Natural killer cell (primary cell): ENCODE data around the gene FAM131B. TPM values are rescaled to one million over a fixed set of nuclear protein-coding genes. Genes with fewer than 3 reads are reported as not detected.

Experiments
- ATAC-seq, 3 donors: fragments of 150-1000 bp in 2 of 3; fragments of 200-7000 bp in 1 of 3; cut with Tn5 transposase; 1 replicate in 1 of 3; 2 replicates in 2 of 3; pipeline ENCODE4 v1.10.0; 2021; ENCODE audit warnings: mild to moderate bottlenecking in 2 of 3, moderate library complexity in 2 of 3
- DNase-seq, 2 donors: peaks; one replicate each; pipeline versions ENCODE4 v3.0.0 to v3.0.0-alpha.2; 2013 to 2021; ENCODE audit warnings: mixed read lengths in 1 of 2
- H3K27ac ChIP-seq: one replicate; pipeline ENCODE4 v1.5.1; 2013; ENCODE audit warnings: mild to moderate bottlenecking, low read length
- H3K27me3 ChIP-seq: one replicate; pipeline ENCODE4 v1.6.1; 2013; ENCODE audit warnings: low read length; ENCODE audit not compliant: control insufficient read depth, insufficient read depth
- H3K36me3 ChIP-seq: one replicate; pipeline ENCODE4 v1.6.1; 2013; ENCODE audit warnings: low read length; ENCODE audit not compliant: control insufficient read depth, insufficient read depth
- H3K4me1 ChIP-seq: one replicate; pipeline ENCODE4 v1.6.1; 2013; ENCODE audit warnings: low read length; ENCODE audit not compliant: control insufficient read depth, insufficient read depth
- H3K4me3 ChIP-seq: one replicate; pipeline ENCODE4 v1.5.1; 2013; ENCODE audit warnings: low read length
- H3K9me3 ChIP-seq: one replicate; pipeline ENCODE4 v1.6.1; 2013; ENCODE audit warnings: low read length; ENCODE audit not compliant: control insufficient read depth, insufficient read depth
- H3K27ac Mint-ChIP-seq, 2 donors: one replicate each; pipeline ENCODE4 v1.8.0; 2022; ENCODE audit warnings: mild to moderate bottlenecking in 2 of 2, mixed read lengths in 2 of 2, moderate library complexity in 1 of 2
- H3K27me3 Mint-ChIP-seq, 2 donors: one replicate each; pipeline ENCODE4 v1.8.0; 2022; ENCODE audit warnings: low read depth in 2 of 2, mixed read lengths in 2 of 2
- H3K36me3 Mint-ChIP-seq: one replicate; pipeline ENCODE4 v1.8.0; 2022; ENCODE audit warnings: mixed read lengths
- H3K4me1 Mint-ChIP-seq, 2 donors: one replicate each; pipeline ENCODE4 v1.8.0; 2022; ENCODE audit warnings: mixed read lengths in 2 of 2
- H3K4me3 Mint-ChIP-seq: one replicate; pipeline ENCODE4 v1.8.0; 2022; ENCODE audit warnings: mild to moderate bottlenecking, moderate library complexity, mixed read lengths
- H3K9me3 Mint-ChIP-seq, 2 donors: one replicate each; pipeline ENCODE4 v1.8.0; 2022; ENCODE audit warnings: mixed read lengths in 2 of 2
- CTCF ChIP-seq: fragments of 200-600 bp; IDR thresholded peaks from one replicate; pipeline ENCODE4 v1.8.0; 2022; ENCODE audit warnings: antibody characterized with exemption
- WGBS: methylation state at CpG from one replicate; pipeline ENCODE4 v1.1.7; 2013; ENCODE audit warnings: missing lambda C conversion rate; ENCODE audit not compliant: insufficient coverage; 5-methylcytosine and 5-hydroxymethylcytosine counted together
- intact Hi-C: fragments of 100-400 bp; cut with micrococcal nuclease; formaldehyde crosslinking; loops from one replicate; pipeline ENCODE4 v1.14.2; 2022
- total RNA-seq, 4 donors: library from RNA; stranded (reverse); fragments of 120-200 nt in 1 of 4; gene quantifications; one replicate each; pipeline versions ENCODE4 v1.2.3 to v1.2.4, GENCODE V29; 2013 to 2022

Gene FAM131B
- total RNA-seq, 3 donors from 2014 or later (not counting 1 experiment from before 2014, with no cell fraction given) = 2.3 to 2.8 (median 2.5) TPM

GRCh38 chr7:143359771-143360353 is 2.7 kb downstream of the FAM131B start:
- H3K36me3 Mint-ChIP-seq = no peaks in the 10 kb centered on the region
- DNase-seq (no peak), ATAC-seq (no peak)
- peaks cover 20 to 32% of the 10 kb centered on the region in 2 donors for H3K27me3 Mint-ChIP-seq
- Histone ChIP-seq H3K4me3 (no peak overlapping the region), H3K4me1 (peaks cover 12% of the 10 kb centered on the region), H3K27me3 (peaks cover 17% of the 10 kb centered on the region), H3K27ac (no peak overlapping the region), H3K9me3 (no peaks in the 10 kb centered on the region), H3K36me3 (no peaks in the 10 kb centered on the region)
- H3K4me3 Mint-ChIP-seq = peak overlapping the region; percentile 77
- intact Hi-C loops = no loop called here
- no peak overlapping the region for H3K27ac Mint-ChIP-seq
- peaks cover 6 to 34% of the 10 kb centered on the region in 2 donors for H3K4me1 Mint-ChIP-seq
- WGBS = 73% methylated on average over 11 of the region's 11 CpGs
- no peaks in the 10 kb centered on the region for H3K9me3 Mint-ChIP-seq
- TF ChIP-seq CTCF = no peak

GRCh38 chr7:143358626-143359025 is 3.9 kb downstream of the FAM131B start:
- Mint-ChIP-seq H3K36me3 (no peaks in the 10 kb centered on the region), H3K4me3 (no peak overlapping the region), H3K27ac (no peak overlapping the region), H3K9me3 (no peaks in the 10 kb centered on the region), H3K27me3 (peaks cover 7 to 22% of the 10 kb centered on the region in 2 donors), H3K4me1 (peaks cover 6 to 37% of the 10 kb centered on the region in 2 donors)
- Histone ChIP-seq H3K4me3 (no peak overlapping the region), H3K4me1 (peaks cover 12% of the 10 kb centered on the region), H3K36me3 (no peaks in the 10 kb centered on the region), H3K9me3 (no peaks in the 10 kb centered on the region), H3K27ac (no peak overlapping the region), H3K27me3 (peaks cover 8% of the 10 kb centered on the region)
- 88% methylated on average over 11 of the region's 12 CpGs for WGBS
- intact Hi-C loops = no loop called here
- ATAC-seq (no peak), DNase-seq (no peak)
- no peak for TF ChIP-seq CTCF

GRCh38 chr7:143356414-143357050 is 6.0 kb downstream of the FAM131B start:
- Mint-ChIP-seq H3K36me3 (no peaks in the 10 kb centered on the region), H3K4me3 (no peak overlapping the region), H3K4me1 (peaks cover 0 to 22% of the 10 kb centered on the region in 2 donors), H3K9me3 (no peaks in the 10 kb centered on the region), H3K27ac (no peak overlapping the region), H3K27me3 (peaks cover 0 to 13% of the 10 kb centered on the region in 2 donors)
- WGBS = 92% methylated on average over 13 of the region's 13 CpGs
- no peak for TF ChIP-seq CTCF
- intact Hi-C loops = no loop called here
- Histone ChIP-seq H3K4me1 (no peaks in the 10 kb centered on the region), H3K27me3 (no peaks in the 10 kb centered on the region), H3K36me3 (no peaks in the 10 kb centered on the region), H3K9me3 (no peaks in the 10 kb centered on the region), H3K27ac (no peak overlapping the region), H3K4me3 (no peak overlapping the region)
- DNase-seq (no peak), ATAC-seq (no peak)
